KOPT-K1 (cell line): Measurements from ENCODE around the gene RAPGEF1.
"Not testable (repeated sequence)": the region's sequence is repeated elsewhere in the genome, so short reads cannot be mapped to it uniquely, and the experiment has no call there.

Source experiments
- H3K27ac ChIP-seq: fragments of 200-600 bp; sonication (generic); 2 replicates; pipeline ENCODE4 v1.5.1; 2016; ENCODE audit warnings: antibody characterized with exemption, mild to moderate bottlenecking, low read depth, low read length; ENCODE audit not compliant: poor library complexity, severe bottlenecking
- H3K36me3 ChIP-seq: fragments of 200-600 bp; sonication (generic); 2 replicates; pipeline ENCODE4 v1.5.1; 2017; ENCODE audit warnings: antibody characterized with exemption, mild to moderate bottlenecking, low read length, moderate library complexity; ENCODE audit not compliant: insufficient read depth
- H3K9me3 ChIP-seq: fragments of 200-600 bp; sonication (generic); 2 replicates; pipeline ENCODE4 v1.5.1; 2017; ENCODE audit warnings: antibody characterized with exemption, low read length, mild to moderate bottlenecking; ENCODE audit not compliant: insufficient read depth, poor library complexity, severe bottlenecking

Gene RAPGEF1

GRCh38 chr9:131697908-131698617 lies 41.8 kb downstream of the RAPGEF1 start:
- Histone ChIP-seq H3K27ac (no peak overlapping the region), H3K36me3 (no peaks in the 10 kb centered on the region), H3K9me3 (no peaks in the 10 kb centered on the region)

- H3K36me3 ChIP-seq = no peaks in the 10 kb centered on the region
- H3K27ac ChIP-seq = no peak overlapping the region
- H3K9me3 ChIP-seq = no peaks in the 10 kb centered on the region
Measured at GRCh38 chr9:131697097-131697496, 42.8 kb downstream of the RAPGEF1 start.

DNA sequence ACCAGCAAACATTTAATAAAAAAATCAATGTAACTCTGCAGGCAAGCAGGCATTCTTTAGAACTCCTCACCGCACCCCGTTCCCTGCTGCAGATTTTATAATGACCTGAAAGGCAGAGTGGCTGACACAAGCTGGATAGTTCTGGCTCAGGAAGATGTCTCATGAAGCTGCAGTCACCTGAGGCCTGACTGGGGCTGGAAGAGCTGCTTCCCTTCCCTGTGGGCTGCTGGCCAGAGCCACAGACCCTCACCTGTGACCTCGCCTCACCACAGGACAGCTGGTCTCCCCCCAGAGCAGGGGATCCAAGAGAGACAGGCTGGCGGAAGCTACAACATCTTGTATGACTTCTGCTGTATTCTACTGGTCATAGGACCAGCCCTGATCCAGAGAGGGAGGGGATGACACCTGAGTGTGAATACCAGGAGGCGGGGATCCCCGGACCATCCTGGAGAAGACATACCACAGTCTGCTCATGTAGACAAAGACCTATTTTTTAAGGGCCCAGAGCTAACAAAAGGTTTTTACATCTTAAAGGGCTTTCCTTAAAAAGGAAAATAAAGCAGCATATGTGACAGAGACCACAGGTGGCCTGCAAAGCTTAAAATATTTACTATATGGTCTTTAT lies 43.9 kb downstream of the RAPGEF1 start:
- Histone ChIP-seq H3K27ac (no peak overlapping the region), H3K36me3 (no peaks in the 10 kb centered on the region), H3K9me3 (no peaks in the 10 kb centered on the region)

- no peaks in the 10 kb centered on the region for H3K36me3 ChIP-seq
- H3K27ac ChIP-seq = no peak overlapping the region
- H3K9me3 ChIP-seq = no peaks in the 10 kb centered on the region
Measured at GRCh38 chr9:131695366-131695765, 44.5 kb downstream of the RAPGEF1 start.

GRCh38 chr9:131693651-131694597 lies 46.0 kb downstream of the RAPGEF1 start:
- H3K27ac ChIP-seq = no peak overlapping the region
- H3K9me3 ChIP-seq = no peaks in the 10 kb centered on the region
- no peaks in the 10 kb centered on the region for H3K36me3 ChIP-seq

DNA sequence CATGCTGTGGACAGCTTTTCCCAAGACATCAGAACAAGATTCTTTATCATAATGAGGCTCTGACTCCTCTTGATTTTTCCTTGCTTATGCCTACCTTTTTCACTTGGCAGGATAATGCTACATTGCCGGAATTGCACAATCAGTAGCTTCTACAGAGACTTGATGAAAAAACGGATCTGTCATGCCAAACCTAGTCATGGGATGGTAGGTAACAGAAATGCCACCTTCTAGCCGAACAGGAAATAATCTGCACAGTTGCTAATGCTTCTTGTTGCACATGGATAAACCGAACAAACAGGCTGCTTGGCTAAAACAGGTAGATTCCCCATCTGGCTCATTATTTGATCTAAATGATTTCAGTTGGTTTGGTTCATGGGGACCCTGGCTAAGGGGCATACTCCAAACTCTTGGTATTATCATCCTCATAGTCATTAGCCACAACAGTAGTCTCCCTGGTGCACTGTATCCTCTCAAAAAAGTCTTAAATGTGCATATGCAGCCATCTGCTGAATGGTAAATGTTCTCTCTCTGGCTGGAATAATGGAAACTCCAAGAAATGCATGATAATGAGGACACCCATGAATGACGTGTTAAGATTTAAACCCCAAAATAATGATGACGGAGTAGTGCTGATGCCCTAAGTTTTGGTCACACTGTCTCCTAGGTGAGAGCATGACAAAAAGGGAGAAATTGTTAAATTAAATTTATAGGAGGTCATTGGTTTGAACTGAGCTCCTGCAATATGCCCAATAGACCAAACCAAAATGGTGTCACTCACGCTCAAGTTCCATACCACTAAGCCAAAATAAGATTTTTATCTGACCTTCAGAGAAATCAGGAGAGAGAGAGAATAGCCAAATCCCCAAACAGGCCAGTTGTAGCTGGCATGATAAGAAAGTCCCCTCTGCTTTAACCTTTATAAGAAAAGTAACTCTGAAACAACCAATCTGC lies 47.0 kb downstream of the RAPGEF1 start:
- Histone ChIP-seq H3K27ac (no peak overlapping the region), H3K9me3 (no peaks in the 10 kb centered on the region), H3K36me3 (no peaks in the 10 kb centered on the region)

DNA sequence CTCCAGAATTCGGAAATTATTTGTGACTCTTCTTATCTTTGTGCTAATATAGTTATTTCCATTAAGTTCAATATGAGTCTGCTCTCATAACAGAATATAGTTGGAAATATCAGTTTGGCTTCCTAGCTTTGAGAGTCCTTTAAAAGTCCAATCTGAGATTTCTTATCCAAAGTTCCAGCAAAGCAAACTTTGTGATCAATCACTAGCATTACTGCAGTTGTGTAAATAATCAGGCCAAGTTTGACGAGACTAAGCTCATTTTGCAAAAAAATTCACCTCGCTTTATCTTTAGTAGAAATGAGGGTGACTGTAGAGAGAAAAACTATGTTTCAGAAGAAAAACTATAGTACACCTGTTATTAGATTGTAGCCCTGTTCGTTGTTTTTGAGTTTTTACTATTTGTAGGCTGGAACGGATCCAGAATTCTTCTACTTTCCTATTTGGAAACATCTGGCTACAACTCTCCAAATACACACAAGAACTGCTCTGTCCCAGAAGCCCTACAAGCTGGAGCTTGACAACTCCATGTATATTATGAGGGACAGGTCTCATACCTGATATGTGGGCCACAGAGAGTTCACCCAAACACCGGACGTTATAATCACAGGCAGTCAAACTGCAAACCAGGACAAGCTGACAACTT lies 47.8 kb downstream of the RAPGEF1 start:
- H3K9me3 ChIP-seq = no peaks in the 10 kb centered on the region
- no peaks in the 10 kb centered on the region for H3K36me3 ChIP-seq
- no peak overlapping the region for H3K27ac ChIP-seq

GRCh38 chr9:131690941-131691573 lies 48.8 kb downstream of the RAPGEF1 start:
- no peak overlapping the region for H3K27ac ChIP-seq
- H3K36me3 ChIP-seq = no peaks in the 10 kb centered on the region

GRCh38 chr9:131690462-131690861 lies 49.4 kb downstream of the RAPGEF1 start:
- no peaks in the 10 kb centered on the region for H3K36me3 ChIP-seq
- no peak overlapping the region for H3K27ac ChIP-seq
- no peaks in the 10 kb centered on the region for H3K9me3 ChIP-seq

More at GRCh38 chr9:131690941-131691573, 48.8 kb downstream of the RAPGEF1 start:
- H3K9me3 ChIP-seq = no peaks in the 10 kb centered on the region

DNA sequence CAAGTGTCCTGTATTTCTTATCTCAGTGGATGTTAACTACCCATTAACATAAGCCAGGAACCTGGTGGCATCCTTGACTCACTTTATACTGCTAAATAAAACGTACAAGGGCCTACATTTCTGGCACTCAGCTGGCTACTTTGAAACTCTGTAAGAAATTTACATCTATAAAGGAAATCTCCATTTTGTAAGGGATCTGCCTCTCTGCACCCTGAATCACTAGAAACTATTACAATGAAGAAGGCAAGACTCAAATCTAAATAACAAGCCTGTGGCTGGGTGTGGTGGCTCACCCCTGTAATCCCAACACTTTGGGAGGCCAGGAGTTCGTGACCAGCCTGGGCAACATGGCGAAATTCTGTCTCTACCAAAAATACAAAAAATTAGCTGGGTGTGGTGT lies 51.5 kb downstream of the RAPGEF1 start:
- H3K27ac ChIP-seq = no peak overlapping the region
- H3K36me3 ChIP-seq = no peaks in the 10 kb centered on the region
- H3K9me3 ChIP-seq = no peaks in the 10 kb centered on the region

DNA sequence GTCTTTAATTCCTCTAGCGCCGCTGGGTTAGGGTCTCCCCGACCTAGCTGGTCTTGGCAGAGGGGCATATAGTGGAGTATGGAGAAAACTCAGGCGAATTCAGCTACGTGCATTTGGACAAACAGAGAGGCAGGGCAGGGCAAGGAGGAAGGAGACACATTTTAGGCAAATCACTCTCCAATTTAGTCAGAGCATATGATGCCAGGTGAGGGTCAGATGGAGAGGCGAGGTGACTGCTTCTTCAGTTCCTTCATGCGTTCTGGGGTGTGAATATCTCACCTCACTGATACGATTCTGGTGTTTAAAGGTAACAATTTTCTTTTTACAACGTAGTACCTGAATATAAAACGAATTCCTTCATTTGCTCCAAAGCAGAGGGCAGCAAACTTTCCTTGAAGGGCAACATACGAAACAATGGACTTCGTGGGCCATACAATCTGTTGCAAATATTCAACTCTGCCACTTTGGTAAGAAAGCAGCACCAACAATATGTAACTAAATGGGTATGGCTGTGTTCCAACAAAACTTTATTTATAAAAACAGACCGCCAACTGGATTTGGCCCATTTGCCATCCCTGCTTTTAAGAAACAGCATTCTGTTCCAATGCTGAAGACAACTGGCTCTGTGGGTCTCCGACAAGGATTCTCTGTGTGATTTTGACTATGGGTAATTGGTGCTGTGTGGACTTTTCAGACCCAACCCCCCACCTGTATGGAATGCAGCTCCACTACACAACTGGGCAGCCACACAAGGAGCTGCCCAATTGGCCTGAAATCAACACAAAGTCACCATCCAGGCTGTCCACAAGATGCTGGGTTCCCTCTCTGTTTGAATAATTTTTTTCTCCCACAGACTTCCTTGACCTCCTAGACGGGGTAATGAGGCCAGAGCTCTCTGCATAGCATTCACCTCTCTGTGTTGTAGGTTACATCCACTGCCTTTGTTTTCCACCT lies 53.8 kb downstream of the RAPGEF1 start:
- no peaks in the 10 kb centered on the region for H3K36me3 ChIP-seq
- H3K9me3 ChIP-seq = no peaks in the 10 kb centered on the region
- H3K27ac ChIP-seq = no peak overlapping the region

- not testable (repeated sequence) for H3K9me3 ChIP-seq, H3K27ac ChIP-seq, H3K36me3 ChIP-seq
Measured at GRCh38 chr9:131683094-131683493, 56.8 kb downstream of the RAPGEF1 start.

- Histone ChIP-seq H3K9me3 (no peaks in the 10 kb centered on the region), H3K27ac (no peak overlapping the region), H3K36me3 (no peaks in the 10 kb centered on the region)
Measured at GRCh38 chr9:131682261-131682660, 57.6 kb downstream of the RAPGEF1 start.
